ENCODE results near the gene GDPD5.

GRCh38 chr11:75532200-75533048 is 6.7 kb upstream of the GDPD5 start:
- TF ChIP-seq GATA3 (IDR thresholded peaks at IDR 0.05; ENCODE audit: low read depth, low read length) (no peak), GATA2 (IDR thresholded peaks at IDR 0.05; ENCODE audit: low read depth, low read length) (no peak)

Measured in SH-SY5Y (cell line).